OCI-LY7 (cell line): ENCODE measurements around the gene SMYD4.

Experiments
- EZH2phosphoT487 ChIP-seq: fragments of 200-600 bp; sonication (generic); IDR thresholded peaks from 2 replicates; pipeline ENCODE4 v1.6.1; 2018; ENCODE audit warnings: low read depth, borderline replicate concordance, mild to moderate bottlenecking, mixed run types, antibody characterized with exemption, low read length, moderate library complexity, mixed read lengths
- TF ChIP-seq, protein P1 (sequence below): fragments of 200-600 bp; sonication (generic); conservative IDR thresholded peaks from 2 replicates; pipeline ENCODE4 v1.5.1; 2014; ENCODE audit warnings: mild to moderate bottlenecking, antibody characterized with exemption, low read length, moderate library complexity, mixed read lengths

DNA sequence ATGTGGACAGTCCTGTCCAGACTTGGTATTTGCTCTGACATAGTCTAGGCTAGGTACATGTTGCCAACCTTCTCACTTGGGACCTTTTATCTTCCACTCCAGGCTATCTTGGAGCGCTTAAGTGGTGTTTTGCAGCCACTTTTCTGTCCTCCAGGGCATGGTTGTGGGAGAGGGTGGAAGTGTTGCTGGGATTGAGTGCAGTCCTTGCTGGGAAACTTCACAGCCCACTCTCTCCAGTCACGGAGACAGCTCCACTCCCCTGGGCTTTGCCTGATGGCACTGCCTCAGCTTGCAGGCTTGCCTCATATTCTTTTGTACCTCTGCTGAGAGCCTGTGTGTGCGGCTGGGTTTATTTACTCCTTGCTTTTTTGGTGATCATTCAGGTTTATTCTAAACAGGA lies 17.5 kb upstream of the SMYD4 start:
- TF ChIP-seq EZH2phosphoT487, result no peak
- TF ChIP-seq, protein P1, sequence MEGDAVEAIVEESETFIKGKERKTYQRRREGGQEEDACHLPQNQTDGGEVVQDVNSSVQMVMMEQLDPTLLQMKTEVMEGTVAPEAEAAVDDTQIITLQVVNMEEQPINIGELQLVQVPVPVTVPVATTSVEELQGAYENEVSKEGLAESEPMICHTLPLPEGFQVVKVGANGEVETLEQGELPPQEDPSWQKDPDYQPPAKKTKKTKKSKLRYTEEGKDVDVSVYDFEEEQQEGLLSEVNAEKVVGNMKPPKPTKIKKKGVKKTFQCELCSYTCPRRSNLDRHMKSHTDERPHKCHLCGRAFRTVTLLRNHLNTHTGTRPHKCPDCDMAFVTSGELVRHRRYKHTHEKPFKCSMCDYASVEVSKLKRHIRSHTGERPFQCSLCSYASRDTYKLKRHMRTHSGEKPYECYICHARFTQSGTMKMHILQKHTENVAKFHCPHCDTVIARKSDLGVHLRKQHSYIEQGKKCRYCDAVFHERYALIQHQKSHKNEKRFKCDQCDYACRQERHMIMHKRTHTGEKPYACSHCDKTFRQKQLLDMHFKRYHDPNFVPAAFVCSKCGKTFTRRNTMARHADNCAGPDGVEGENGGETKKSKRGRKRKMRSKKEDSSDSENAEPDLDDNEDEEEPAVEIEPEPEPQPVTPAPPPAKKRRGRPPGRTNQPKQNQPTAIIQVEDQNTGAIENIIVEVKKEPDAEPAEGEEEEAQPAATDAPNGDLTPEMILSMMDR, result no peak
